Prostate gland (tissue), 2 donors: ENCODE results near the gene NLRC3. TPM values are rescaled to one million over a fixed set of nuclear protein-coding genes. Genes with fewer than 3 reads are reported as not detected.

ENCODE experiments used
- DNase-seq: peaks from one replicate; pipeline ENCODE4 v3.0.0-alpha.2; 2019; ENCODE audit warnings: low spot score
- H3K27ac ChIP-seq, 2 donors: fragments of 200-600 bp; sonication (generic); 2 replicates each; pipeline ENCODE4 v1.5.1; 2017 to 2019
- H3K27me3 ChIP-seq: fragments of 200-600 bp; sonication (generic); replicated peaks from 2 replicates; pipeline ENCODE4 v1.5.1; 2019; ENCODE audit not compliant: insufficient read depth
- H3K36me3 ChIP-seq, 2 donors: fragments of 200-600 bp; sonication (generic); 1 replicate in 1 of 2; 2 replicates in 1 of 2; pipeline versions ENCODE4 v1.5.1 to v1.8.1; 2017 to 2019
- H3K4me1 ChIP-seq: fragments of 200-600 bp; sonication (generic); replicated peaks from 2 replicates; pipeline ENCODE4 v1.5.1; 2019
- H3K4me3 ChIP-seq, 2 donors: fragments of 200-600 bp; sonication (generic); 2 replicates each; pipeline ENCODE4 v1.5.1; 2017 to 2019
- H3K9me3 ChIP-seq: fragments of 200-600 bp; sonication (generic); 2 replicates; pipeline ENCODE4 v1.5.1; 2017
- CTCF ChIP-seq, 4 experiments: fragments of 200-600 bp in 2 of 4; fragments of 450-650 bp in 2 of 4; sonication (generic) in 2 of 4; IDR thresholded peaks; 1 replicate in 3 of 4; 2 replicates in 1 of 4; pipeline ENCODE4 v1.5.1; 2016 to 2019; ENCODE audit warnings: antibody characterized with exemption in 4 of 4, mild to moderate bottlenecking in 2 of 4, moderate library complexity in 2 of 4
- POLR2A ChIP-seq: fragments of 450-650 bp; IDR thresholded peaks from one replicate; pipeline ENCODE4 v1.6.1; 2016; ENCODE audit warnings: antibody characterized with exemption, mild to moderate bottlenecking
- POLR2AphosphoS5 ChIP-seq: sonication (generic); formaldehyde crosslinking; IDR thresholded peaks from one replicate; pipeline ENCODE4 v1.6.1; 2017; ENCODE audit warnings: antibody characterized with exemption
- WGBS: methylation state at CpG from one replicate; pipeline ENCODE4 v1.1.5; 2018; 5-methylcytosine and 5-hydroxymethylcytosine counted together
- intact Hi-C: fragments of 100-400 bp; cut with DNase I; formaldehyde crosslinking; loops from one replicate; pipeline ENCODE4 v1.14.2; 2022
- total RNA-seq, 2 donors: library from RNA; depleted of rRNA; stranded (reverse); fragments of >200 nt; gene quantifications; one replicate each; pipeline ENCODE4 v1.1.0, GENCODE V29; 2016

The NLRC3 gene
- under 1 TPM; 0.85 to 0.87 TPM for total RNA-seq

DNA sequence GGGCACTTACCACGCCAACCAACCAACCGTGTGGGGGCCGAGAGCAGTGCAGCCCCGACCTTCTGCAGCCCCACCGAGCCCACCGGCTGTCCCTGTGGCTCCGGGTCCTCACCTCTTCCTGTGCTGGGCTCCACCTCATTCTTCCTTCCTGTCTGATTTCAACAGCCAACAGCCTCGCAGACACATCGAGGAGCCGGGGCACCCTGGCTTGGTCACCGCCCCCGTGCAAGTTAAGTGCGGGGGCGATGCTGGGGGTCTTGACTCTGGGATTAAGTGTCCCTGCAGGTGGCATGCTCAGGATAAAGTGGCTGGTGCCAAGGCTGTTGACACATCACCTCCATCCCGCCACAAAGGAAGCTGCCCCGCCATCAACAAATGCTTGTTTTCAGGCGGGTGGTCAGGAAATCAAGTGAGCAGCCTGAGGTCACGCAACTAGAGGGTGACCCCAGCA lies at the start of gene NLRC3:
TSS of gene NLRC3 (minus strand) at position 102 of the 451 bp plus-strand sequence. CDS start 12,367 bp downstream, outside the sequence.
- H3K9me3 ChIP-seq, result no peaks in the 10 kb centered on the region
- no peaks in the 10 kb centered on the region for H3K4me1 ChIP-seq
- no peak within 1 kb of the TSS for H3K27ac ChIP-seq
- TF ChIP-seq POLR2AphosphoS5, result no peak
- TF ChIP-seq CTCF (IDR thresholded peaks at IDR 0.05), result no peak
- TF ChIP-seq POLR2A, result no peak
- intact Hi-C loops, result no loop called here
- peak within 1 kb of the TSS in 1 of 2 donors; percentile 13 for H3K4me3 ChIP-seq
- 49% methylated on average over 12 of the region's 18 CpGs for WGBS
- no peaks in the 10 kb centered on the region for H3K36me3 ChIP-seq
- H3K27me3 ChIP-seq, result no peaks in the 10 kb centered on the region
- DNase-seq, result no peak

GRCh38 chr16:3625911-3626732 lies 48.9 kb upstream of the NLRC3 start:
- intact Hi-C loops, result no loop called here
- no peak overlapping the region for H3K4me3 ChIP-seq
- no peaks in the 10 kb centered on the region for H3K9me3 ChIP-seq
- no peak overlapping the region for H3K27ac ChIP-seq
- H3K36me3 ChIP-seq, result no peaks in the 10 kb centered on the region
- H3K27me3 ChIP-seq, result no peaks in the 10 kb centered on the region
- WGBS, result 89% methylated on average over 4 of the region's 4 CpGs
- no peak for TF ChIP-seq POLR2A
- no peak for TF ChIP-seq CTCF (IDR thresholded peaks at IDR 0.05)
- TF ChIP-seq POLR2AphosphoS5, result no peak
- no peaks in the 10 kb centered on the region for H3K4me1 ChIP-seq
- DNase-seq, result no peak

- DNase-seq, result no peak
- 94% methylated on average over 5 of the region's 5 CpGs for WGBS
- H3K27me3 ChIP-seq, result no peaks in the 10 kb centered on the region
- H3K36me3 ChIP-seq, result no peaks in the 10 kb centered on the region
- H3K4me1 ChIP-seq, result no peaks in the 10 kb centered on the region
- H3K9me3 ChIP-seq, result no peaks in the 10 kb centered on the region
- no peak for TF ChIP-seq CTCF (IDR thresholded peaks at IDR 0.05)
- no peak for TF ChIP-seq POLR2A
- no peak for TF ChIP-seq POLR2AphosphoS5
- intact Hi-C loops, result no loop called here
- no peak overlapping the region for H3K27ac ChIP-seq
- no peak overlapping the region for H3K4me3 ChIP-seq
These were observed 48.1 kb upstream of the NLRC3 start for GRCh38 chr16:3625331-3625730.

- no peak for DNase-seq
- no peaks in the 10 kb centered on the region for H3K9me3 ChIP-seq
- TF ChIP-seq POLR2A, result no peak
- no peak for TF ChIP-seq POLR2AphosphoS5
- TF ChIP-seq CTCF (IDR thresholded peaks at IDR 0.05), result no peak
- H3K27ac ChIP-seq, result no peak overlapping the region
- H3K4me3 ChIP-seq, result no peak overlapping the region
- no peaks in the 10 kb centered on the region for H3K27me3 ChIP-seq
- no peaks in the 10 kb centered on the region for H3K4me1 ChIP-seq
- WGBS, result 82% methylated on average over 3 of the region's 3 CpGs
- intact Hi-C loops, result no loop called here
- no peaks in the 10 kb centered on the region for H3K36me3 ChIP-seq
These were observed 46.4 kb upstream of the NLRC3 start for GRCh38 chr16:3623642-3624041.

- Histone ChIP-seq H3K27me3 (no peaks in the 10 kb centered on the region), H3K36me3 (no peaks in the 10 kb centered on the region), H3K4me1 (no peaks in the 10 kb centered on the region), H3K4me3 (no peak overlapping the region), H3K9me3 (no peaks in the 10 kb centered on the region), H3K27ac (no peak overlapping the region)
- intact Hi-C loops, result no loop called here
- WGBS, result 76% methylated on average over 3 of the region's 3 CpGs
- no peak for DNase-seq
- no peak for TF ChIP-seq POLR2A
- no peak for TF ChIP-seq CTCF (IDR thresholded peaks at IDR 0.05)
- no peak for TF ChIP-seq POLR2AphosphoS5
These were observed 41.6 kb upstream of the NLRC3 start for GRCh38 chr16:3618769-3619141.
